ENCODE measurements around the gene NCKAP5.
"Not testable (repeated sequence)": the region's sequence is repeated elsewhere in the genome, so short reads cannot be mapped to it uniquely, and the experiment has no call there.

Gene NCKAP5

DNA sequence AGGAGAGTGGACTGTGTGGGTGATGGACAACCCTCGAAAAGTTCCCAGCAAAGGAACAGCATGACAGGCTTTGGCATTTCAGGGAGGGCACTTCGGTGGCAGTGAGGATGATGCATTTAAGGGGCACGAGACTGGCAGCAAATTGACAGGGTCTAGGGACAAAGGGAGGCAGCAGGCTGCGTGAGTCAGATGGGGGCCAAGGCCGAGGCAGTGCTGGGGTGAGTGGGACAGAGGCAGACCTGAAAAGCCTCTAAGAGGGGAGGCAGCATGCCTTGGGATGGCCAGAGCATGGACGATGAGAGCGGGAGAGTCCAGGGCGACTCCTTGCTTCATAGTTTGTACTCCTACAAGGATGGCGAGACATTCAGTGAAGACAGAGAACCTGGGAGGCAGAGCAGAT is 848.8 kb downstream of the NCKAP5 start:
- Histone ChIP-seq H3K27ac (no peak overlapping the region), H3K4me3 (ENCODE audit: low read depth in 1 of 2, low read length in 1 of 2) (no peak overlapping the region), H3K4me1 (ENCODE audit: control insufficient read depth in 1 of 2, insufficient read depth in 1 of 2, low read depth in 1 of 2, low read length in 1 of 2) (no peaks in the 10 kb centered on the region), H3K36me3 (no peaks in the 10 kb centered on the region), H3K27me3 (no peaks in the 10 kb centered on the region), H3K9me3 (no peaks in the 10 kb centered on the region)
- TF ChIP-seq, protein P1, sequence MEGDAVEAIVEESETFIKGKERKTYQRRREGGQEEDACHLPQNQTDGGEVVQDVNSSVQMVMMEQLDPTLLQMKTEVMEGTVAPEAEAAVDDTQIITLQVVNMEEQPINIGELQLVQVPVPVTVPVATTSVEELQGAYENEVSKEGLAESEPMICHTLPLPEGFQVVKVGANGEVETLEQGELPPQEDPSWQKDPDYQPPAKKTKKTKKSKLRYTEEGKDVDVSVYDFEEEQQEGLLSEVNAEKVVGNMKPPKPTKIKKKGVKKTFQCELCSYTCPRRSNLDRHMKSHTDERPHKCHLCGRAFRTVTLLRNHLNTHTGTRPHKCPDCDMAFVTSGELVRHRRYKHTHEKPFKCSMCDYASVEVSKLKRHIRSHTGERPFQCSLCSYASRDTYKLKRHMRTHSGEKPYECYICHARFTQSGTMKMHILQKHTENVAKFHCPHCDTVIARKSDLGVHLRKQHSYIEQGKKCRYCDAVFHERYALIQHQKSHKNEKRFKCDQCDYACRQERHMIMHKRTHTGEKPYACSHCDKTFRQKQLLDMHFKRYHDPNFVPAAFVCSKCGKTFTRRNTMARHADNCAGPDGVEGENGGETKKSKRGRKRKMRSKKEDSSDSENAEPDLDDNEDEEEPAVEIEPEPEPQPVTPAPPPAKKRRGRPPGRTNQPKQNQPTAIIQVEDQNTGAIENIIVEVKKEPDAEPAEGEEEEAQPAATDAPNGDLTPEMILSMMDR (IDR thresholded peaks at IDR 0.05): no peak

DNA sequence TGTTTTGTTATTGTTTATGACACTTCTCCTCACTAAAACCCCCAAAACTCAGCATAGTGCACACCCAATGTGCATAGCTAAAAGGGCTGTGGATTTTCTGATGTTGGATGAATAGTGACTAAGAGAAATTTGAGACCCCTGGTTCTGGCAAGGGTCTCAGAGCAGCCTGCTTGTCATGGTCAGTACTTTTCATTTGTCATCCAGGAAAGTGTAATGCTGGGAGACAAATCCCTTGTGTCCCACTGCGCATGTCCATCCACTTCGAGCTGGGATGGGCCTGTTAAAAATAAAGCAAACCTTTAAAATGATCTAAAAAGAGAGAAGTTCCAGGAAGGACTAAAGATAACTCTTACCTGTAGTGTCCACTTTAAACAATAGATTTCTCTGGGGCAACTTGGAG is 851.3 kb downstream of the NCKAP5 start:
- no peaks in the 10 kb centered on the region for H3K27me3 ChIP-seq
- TF ChIP-seq, protein P1 (IDR thresholded peaks at IDR 0.05): no peak
- H3K27ac ChIP-seq: no peak overlapping the region
- H3K36me3 ChIP-seq: no peaks in the 10 kb centered on the region
- H3K4me3 ChIP-seq (ENCODE audit: low read depth in 1 of 2, low read length in 1 of 2): no peak overlapping the region
- H3K4me1 ChIP-seq (ENCODE audit: control insufficient read depth in 1 of 2, insufficient read depth in 1 of 2, low read depth in 1 of 2, low read length in 1 of 2): no peaks in the 10 kb centered on the region
- no peaks in the 10 kb centered on the region for H3K9me3 ChIP-seq

DNA sequence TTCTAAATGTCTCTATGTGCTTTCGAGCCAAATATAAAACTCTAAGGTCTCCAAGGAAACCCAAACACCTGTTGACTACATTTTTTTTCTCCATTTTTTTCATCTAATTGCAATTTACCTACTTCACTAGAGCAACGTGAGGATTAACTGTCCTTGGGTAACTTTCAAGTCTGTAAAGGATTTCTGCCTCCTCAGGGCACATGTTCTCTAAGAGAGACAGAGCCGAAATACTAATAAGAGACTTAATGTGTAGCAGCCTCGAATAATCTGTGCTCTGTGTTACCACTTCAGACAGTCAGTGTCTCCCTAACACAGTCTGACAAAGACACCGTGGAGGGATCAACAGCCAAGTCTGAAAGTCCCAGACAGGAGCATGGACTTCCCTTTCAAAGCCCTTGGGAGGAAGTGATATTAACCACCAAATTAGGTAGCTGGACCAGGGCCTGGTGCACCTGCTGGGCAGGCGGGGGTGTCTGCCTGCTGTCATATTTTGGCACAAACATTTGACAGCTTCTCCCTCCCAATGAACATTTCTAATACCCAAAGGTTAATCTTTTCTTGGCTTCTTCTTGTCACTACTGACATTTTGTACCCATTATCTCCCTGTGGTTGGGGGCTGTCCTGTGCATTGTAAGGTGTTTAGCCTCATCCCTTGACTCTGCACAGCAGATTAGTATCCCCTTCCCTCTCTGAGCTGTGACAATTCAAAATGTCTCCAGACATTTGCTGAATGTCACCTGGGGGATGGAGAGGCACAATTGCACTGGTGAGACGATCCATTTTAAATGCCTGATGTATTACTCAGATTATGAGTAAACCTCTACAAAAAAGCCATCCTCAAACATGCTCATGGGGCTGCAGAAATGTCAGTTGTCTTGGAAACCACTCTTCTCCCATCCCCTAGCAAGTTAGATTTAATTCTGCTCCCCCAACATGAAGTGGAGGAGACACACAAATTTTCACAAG is 852.6 kb downstream of the NCKAP5 start:
- no peaks in the 10 kb centered on the region for H3K9me3 ChIP-seq
- H3K4me3 ChIP-seq (ENCODE audit: low read depth in 1 of 2, low read length in 1 of 2): no peak overlapping the region
- TF ChIP-seq, protein P1 (IDR thresholded peaks at IDR 0.05): no peak
- no peaks in the 10 kb centered on the region for H3K4me1 ChIP-seq (ENCODE audit: control insufficient read depth in 1 of 2, insufficient read depth in 1 of 2, low read depth in 1 of 2, low read length in 1 of 2)
- no peak overlapping the region for H3K27ac ChIP-seq
- H3K36me3 ChIP-seq: no peaks in the 10 kb centered on the region
- H3K27me3 ChIP-seq: no peaks in the 10 kb centered on the region

DNA sequence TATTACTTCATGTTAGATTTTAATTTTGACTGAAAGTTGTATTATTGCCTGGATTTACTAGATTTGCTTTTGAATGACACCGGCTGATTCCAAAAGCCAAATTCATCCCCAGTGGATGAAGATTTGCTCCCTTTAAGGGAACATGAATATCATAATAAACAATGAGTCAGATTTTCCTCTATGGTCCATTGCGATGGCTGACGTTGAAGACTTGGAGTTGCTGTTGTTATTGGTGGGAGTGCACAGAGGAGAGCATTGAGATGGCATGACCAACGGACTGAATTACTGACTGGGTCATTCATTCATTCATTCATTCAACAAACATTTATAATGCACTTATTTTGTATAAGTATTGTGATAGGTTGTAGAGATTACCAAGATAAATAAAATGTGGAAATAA is 864.9 kb downstream of the NCKAP5 start:
- TF ChIP-seq, protein P1 (IDR thresholded peaks at IDR 0.05): no peak
- Histone ChIP-seq H3K27me3 (no peaks in the 10 kb centered on the region), H3K4me3 (ENCODE audit: low read depth in 1 of 2, low read length in 1 of 2) (no peak overlapping the region), H3K36me3 (no peaks in the 10 kb centered on the region), H3K4me1 (ENCODE audit: control insufficient read depth in 1 of 2, insufficient read depth in 1 of 2, low read depth in 1 of 2, low read length in 1 of 2) (no peaks in the 10 kb centered on the region), H3K27ac (no peak overlapping the region), H3K9me3 (no peaks in the 10 kb centered on the region)

DNA sequence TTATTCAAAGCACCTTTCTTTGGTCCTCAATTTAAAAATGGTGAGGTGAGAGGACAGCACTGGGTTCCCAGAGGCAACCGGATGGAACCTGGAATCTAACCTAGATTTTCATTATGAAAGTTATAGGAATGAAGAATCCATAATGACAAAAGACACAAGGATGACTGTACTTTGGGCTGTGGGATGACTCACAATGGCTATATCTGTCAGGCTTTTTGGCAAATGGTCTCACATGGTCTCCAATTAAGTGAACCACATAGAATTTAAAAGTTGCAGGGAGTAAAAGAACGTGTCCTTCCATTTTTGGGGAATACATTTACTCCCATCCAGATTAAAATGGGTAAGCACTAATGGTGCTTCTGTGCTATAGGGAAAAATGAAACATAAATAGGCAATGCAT is 866.5 kb downstream of the NCKAP5 start:
- H3K27me3 ChIP-seq: no peaks in the 10 kb centered on the region
- TF ChIP-seq, protein P1 (IDR thresholded peaks at IDR 0.05): no peak
- no peaks in the 10 kb centered on the region for H3K36me3 ChIP-seq
- H3K4me1 ChIP-seq (ENCODE audit: control insufficient read depth in 1 of 2, insufficient read depth in 1 of 2, low read depth in 1 of 2, low read length in 1 of 2): no peaks in the 10 kb centered on the region
- no peak overlapping the region for H3K4me3 ChIP-seq (ENCODE audit: low read depth in 1 of 2, low read length in 1 of 2)
- no peaks in the 10 kb centered on the region for H3K9me3 ChIP-seq
- H3K27ac ChIP-seq: no peak overlapping the region

DNA sequence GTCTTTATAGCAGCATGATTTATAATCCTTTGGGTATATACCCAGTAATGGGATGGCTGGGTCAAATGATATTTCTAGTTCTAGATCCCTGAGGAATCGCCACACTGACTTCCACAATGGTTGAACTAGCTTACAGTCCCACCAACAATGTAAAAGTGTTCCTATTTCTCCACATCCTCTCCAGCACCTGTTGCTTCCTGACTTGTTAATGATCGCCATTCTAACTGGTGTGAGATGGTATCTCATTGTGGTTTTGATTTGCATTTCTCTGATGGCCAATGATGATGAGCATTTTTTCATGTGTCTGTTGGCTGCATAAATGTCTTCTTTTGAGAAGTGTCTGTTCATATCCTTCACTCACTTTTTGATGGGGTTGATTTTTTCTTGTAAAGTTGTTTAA is 868.5 kb downstream of the NCKAP5 start:
- H3K4me3 ChIP-seq (ENCODE audit: low read depth in 1 of 2, low read length in 1 of 2); H3K27ac ChIP-seq; H3K4me1 ChIP-seq (ENCODE audit: control insufficient read depth in 1 of 2, insufficient read depth in 1 of 2, low read depth in 1 of 2, low read length in 1 of 2); H3K9me3 ChIP-seq; H3K36me3 ChIP-seq; H3K27me3 ChIP-seq: not testable (repeated sequence)

DNA sequence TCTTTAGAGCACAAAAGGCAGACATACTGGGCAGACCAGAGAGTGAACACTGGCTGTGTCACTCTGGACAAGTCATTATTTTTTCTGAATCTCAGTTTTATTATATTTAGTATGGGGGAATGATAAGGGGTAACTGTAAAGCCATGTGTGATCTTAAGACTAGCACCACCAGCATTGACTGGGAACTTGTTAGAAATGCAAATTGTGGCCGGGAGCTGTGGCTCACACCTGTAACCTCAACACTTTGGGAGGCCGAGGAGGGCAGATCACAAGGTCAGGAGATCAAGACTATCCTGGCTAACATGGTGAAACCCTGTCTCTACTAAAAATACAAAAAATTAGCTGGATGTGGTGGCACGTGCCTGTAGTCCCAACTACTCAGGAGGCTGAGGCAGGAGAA is 869.9 kb downstream of the NCKAP5 start:
- not testable (repeated sequence) for H3K27me3 ChIP-seq; H3K4me3 ChIP-seq (ENCODE audit: low read depth in 1 of 2, low read length in 1 of 2); H3K9me3 ChIP-seq; H3K4me1 ChIP-seq (ENCODE audit: control insufficient read depth in 1 of 2, insufficient read depth in 1 of 2, low read depth in 1 of 2, low read length in 1 of 2); H3K27ac ChIP-seq; H3K36me3 ChIP-seq
